GM21723 (cell line): ENCODE measurements around the gene GCG.

Source experiments
- ATAC-seq: cut with Tn5 transposase; IDR thresholded peaks from one replicate; pipeline ENCODE4 v1.9.1; 2021; ENCODE audit warnings: mild to moderate bottlenecking, moderate library complexity; ENCODE audit not compliant: unreplicated experiment

The GCG gene

DNA sequence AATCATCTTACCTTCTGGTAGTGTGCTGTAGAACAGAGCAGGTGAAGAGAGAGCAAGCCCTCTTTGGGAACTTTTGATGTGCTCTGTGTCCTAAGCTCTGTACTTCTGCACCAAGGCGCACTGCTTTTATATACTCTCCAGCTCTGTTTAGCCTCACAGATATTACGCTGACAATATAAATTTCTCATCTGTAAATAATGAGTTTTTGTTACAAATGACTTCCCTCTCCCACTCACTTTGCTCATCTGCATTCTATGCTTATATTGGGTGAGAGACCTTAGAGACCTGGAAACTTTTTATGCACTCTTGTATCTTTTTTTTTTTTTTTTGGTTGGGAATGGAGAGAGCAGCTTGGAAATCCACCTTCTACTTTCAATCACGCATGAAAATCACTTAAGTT, at the start of gene GCG:
TSS of gene GCG (minus strand) at position 101 of the 400 bp plus-strand sequence. CDS start 3,069 bp downstream, outside the sequence.
- ATAC-seq = no peak

GRCh38 chr2:162200636-162201035, 48.6 kb upstream of the GCG start:
- ATAC-seq = no peak

GRCh38 chr2:162199913-162200312, 47.9 kb upstream of the GCG start:
- ATAC-seq = no peak

DNA sequence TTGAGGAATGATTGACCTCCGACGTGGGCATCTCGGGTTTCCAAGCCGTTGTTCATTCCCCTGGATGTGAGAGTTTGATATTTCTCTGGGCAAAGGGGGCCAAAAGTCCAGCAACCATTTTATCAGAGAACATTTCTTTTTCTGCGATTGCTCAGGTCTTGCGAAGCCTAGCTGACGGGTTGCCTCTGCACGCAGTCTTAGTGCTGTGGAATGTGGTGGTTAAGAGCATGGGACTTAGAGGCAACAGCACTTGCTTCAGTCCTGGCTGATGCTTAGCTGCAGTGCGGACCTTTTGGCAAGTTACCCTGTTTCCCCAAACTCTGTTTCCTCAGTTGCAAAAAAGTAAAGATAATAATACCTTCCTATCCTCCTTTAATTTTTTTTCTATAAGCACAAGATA, 46.2 kb upstream of the GCG start:
- no peak for ATAC-seq

- ATAC-seq = no peak
Measured at GRCh38 chr2:162197069-162197825, 45.2 kb upstream of the GCG start.

GRCh38 chr2:162196638-162197037, 44.6 kb upstream of the GCG start:
- ATAC-seq = no peak

GRCh38 chr2:162188451-162188850, 36.4 kb upstream of the GCG start:
- ATAC-seq = no peak

DNA sequence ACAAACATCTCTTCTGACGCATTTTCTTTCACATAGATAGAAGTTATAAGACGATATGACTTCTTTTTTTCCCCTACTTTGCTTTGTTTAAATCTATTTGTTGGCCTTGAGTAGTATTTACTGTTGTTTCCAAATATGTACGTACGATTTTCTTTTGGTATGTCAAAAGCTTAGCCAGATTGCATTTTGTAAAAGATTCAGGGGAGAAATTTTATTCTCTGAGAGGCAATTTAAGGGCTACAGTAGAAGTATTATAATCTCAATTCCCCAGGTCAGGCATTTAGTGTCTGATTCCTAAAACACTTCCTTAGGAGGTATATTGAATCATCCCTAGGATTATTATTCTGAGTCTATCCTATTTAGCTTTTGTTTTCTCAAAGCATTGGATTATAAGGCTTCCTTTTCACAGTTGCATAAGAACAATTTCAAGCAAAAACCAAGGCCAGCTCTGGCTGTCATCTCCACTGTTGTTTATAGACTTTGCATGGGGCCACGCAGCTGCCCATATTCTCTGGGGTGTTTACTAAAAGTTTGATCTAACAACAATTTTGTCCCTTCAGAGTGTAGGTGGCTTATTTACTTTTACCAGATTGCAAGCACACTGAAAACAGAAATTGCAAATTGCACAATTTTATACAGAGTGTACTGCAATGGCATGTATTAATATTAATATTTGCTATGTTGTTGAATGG, 33.6 kb upstream of the GCG start:
- ATAC-seq = no peak

GRCh38 chr2:162184821-162185450, 32.9 kb upstream of the GCG start:
- ATAC-seq = no peak

DNA sequence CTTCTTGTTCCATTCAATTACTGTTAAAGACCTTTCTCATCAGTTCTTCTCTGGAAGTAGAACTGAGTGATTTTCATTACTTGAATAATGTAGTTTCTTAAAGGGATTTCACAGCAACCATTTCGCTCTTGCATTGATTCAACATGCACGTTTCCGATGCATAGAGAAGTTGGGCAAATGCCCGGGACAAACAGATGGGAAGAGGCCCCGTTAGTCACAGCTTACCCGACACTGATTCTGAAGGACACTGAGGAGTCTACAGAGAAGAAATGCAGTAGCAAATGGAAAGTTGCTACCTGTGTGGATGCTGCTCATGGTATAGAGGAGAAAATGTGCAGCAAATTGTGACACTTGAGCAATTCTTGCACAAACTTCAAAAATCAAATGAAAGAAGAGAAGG, 32.3 kb upstream of the GCG start:
- ATAC-seq = no peak

- no peak for ATAC-seq
Measured at GRCh38 chr2:162182395-162182794, 30.3 kb upstream of the GCG start.

DNA sequence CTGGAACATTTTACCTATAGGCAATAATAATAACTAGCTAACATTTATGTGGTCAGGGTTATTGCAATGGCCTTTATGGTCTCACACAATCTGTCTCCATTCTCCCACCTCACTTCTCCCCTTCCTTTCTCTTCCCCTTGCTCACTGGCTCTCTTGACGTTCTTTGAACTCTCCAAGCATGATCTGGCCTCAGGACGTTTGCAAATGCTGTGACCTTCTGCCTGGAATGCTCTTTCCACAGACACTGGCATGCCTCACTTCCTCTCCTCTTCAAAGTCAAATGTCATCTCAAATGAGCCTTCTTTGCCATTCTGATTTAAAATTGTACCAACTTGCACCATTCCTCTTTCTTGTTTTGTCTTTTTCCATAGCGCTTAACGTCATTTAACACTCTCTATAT, 25.3 kb upstream of the GCG start:
- no peak for ATAC-seq

- ATAC-seq = no peak
Measured at GRCh38 chr2:162175714-162176113, 23.7 kb upstream of the GCG start.

GRCh38 chr2:162174746-162175145, 22.7 kb upstream of the GCG start:
- ATAC-seq = no peak

DNA sequence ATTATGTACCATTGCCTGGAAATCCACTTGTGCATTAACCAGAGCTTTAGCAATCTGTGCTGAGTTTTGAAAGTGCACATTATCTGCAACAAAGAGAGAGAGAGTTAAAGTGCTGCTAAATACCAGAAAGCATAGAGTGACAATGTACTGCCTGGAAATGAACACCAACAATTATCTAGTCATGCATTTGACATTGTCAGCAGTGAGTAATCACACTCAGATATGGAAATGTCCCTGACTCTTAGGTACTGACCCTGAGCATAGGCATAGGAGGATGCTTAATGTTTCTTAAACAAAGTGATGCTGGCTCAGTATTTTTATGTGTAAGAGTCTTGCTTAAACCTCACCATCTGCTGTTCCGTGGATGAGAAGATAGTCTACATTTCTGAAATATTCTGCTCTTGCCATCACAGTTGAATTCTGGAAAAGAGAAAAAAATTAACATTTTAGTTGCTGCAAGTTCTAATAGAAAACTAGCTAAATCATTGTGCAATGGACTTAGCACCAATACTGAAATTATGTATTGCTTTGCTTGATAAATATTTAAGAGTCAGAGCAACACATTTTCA, 20.8 kb upstream of the GCG start:
- ATAC-seq = no peak

- ATAC-seq = no peak
Measured at GRCh38 chr2:162166745-162167144, 14.7 kb upstream of the GCG start.

GRCh38 chr2:162166174-162166573, 14.1 kb upstream of the GCG start:
- ATAC-seq = no peak

DNA sequence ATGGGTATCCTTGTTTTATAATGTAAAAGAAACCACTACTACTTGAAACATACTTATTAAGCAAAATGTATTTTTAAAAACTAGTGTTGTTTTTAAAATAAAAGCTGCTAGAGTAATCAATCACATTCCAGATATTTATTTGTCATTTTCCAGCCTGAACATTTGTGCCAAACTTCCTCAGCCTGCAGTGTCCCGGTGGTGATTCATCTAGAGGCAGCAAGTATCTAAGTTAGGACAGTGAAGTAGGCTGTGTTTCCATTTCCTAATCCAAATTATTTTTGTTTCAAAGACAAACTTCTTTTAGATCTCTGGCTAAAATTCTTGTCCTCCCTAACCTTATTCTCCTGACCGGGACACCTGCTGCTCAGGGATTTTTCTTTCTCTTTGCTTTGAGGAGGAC, 12.8 kb upstream of the GCG start:
- no peak for ATAC-seq

- ATAC-seq = no peak
Measured at GRCh38 chr2:162159446-162159845, 7.4 kb upstream of the GCG start.

GRCh38 chr2:162156149-162156548, 4.1 kb upstream of the GCG start:
- ATAC-seq = no peak

DNA sequence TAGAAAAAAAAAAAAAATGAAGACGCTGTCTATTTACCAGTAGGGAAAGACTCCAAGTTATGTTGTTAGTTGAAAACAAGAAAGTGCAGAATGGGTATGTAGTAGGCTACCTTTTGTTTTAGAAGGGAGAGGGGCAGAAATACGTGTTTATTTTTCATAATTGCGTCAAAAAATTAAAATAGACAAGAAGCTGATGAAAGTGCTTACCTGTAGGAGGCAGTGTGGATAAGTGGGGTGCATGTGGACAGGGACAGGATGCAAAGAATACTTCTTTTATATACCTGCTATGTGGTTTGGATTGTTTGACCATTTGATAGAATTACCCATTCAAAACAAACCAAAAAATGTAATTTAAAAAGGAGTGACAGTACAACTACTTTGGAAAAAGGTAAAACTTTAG, 3.0 kb upstream of the GCG start:
- no peak for ATAC-seq
